GM18505 (cell line): Measurements from ENCODE around the gene TRMU.

Experiments used
- ATAC-seq: cut with Tn5 transposase; IDR thresholded peaks from one replicate; pipeline ENCODE4 v1.9.1; 2021; ENCODE audit not compliant: unreplicated experiment
- POLR2A ChIP-seq: IDR thresholded peaks from 4 replicates; pipeline ENCODE4 v1.6.1; 2011; ENCODE audit warnings: borderline replicate concordance; ENCODE audit not compliant: insufficient read depth, insufficient read length; ENCODE audit errors: extremely low read depth

The TRMU gene

DNA sequence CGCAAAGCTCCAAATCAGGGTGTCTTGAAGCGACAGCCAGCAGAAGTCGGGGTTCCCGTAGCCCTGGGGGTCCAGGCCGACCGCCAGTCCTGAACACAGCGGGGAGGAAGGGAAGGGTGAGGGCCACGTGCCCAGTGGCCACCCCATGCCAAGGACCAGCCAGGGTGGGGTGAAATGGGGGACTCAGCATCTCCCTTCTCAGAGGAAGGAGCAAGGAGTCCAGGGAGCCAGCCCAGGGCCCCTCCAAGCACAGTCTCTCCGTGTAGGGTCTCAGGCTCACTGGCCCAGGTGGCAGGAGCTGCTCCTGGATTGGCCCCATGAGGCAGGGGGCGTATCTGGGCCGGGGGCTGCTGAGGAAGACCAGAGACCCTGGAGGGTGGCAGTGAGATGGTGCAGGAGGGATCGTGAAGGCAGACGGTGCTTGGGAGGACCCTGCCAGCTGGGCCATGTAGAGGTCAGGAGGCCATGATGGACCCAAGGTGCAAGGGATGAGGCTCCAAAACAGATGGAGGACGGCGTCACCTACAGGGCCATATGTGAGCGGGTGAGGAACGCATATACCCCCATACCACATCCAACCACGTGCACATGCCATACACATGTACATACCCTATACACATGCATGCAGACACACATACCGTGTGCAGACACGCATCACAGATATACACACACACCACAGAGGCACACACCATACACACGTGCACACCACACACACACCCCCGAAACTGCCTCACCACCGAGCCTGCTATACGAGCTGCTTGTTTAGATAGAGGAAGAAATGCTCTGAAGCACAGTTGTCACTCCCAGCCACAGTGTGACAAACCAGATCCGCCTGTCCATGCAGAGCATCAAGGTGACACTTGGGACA is 34.4 kb downstream of the TRMU start:
- TF ChIP-seq POLR2A: no peak
- ATAC-seq: no peak

- no peak for ATAC-seq
- TF ChIP-seq POLR2A: no peak
These were observed 35.2 kb downstream of the TRMU start for GRCh38 chr22:46370584-46371291.

DNA sequence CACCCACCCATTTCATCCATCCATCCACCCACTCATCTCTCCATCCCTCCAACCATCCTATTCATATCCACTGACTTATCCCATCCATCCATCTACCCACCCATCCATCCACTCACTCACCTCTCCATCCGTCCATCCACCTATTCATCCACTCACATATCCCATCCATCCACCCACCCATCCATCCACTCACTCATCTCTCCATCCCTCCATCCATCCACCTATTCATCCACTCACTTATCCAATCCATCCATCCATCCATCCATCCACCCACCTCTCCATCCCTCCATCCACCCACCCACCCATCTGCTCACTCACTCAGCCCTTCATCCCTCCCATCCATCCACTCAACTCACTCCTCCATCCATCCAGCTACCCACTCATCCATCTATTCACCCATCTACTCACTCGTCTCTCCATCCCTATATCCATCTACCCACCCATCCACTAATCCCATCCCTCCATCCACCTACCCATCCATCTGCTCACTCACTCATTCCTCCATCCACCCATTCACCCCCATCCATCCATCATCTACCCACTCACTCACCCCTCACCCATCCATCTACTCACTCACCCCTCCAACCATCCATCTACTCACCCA is 36.2 kb downstream of the TRMU start:
- no peak for ATAC-seq
- no peak for TF ChIP-seq POLR2A

GRCh38 chr22:46372686-46373085 is 37.2 kb downstream of the TRMU start:
- no peak for ATAC-seq
- TF ChIP-seq POLR2A: no peak

DNA sequence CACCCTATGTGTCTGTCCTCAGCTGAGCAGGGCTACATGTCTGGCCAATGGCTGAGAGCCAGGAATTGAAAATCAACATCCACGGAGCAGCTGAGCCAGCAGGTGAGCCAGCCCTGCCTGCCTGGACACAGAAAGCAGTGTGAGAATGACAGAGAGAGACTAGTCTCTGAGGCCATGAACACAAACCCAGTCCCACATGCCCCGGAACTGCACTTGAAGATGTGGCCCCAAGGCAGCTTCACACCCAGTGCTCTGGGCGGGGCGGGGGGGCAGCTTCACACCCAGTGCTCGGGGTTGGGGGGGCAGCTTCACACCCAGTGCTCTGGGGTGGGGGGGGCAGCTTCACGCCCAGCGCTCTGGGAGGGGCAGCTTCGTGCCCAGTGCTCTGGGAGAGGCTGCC is 37.6 kb downstream of the TRMU start:
- no peak for ATAC-seq
- TF ChIP-seq POLR2A: no peak

DNA sequence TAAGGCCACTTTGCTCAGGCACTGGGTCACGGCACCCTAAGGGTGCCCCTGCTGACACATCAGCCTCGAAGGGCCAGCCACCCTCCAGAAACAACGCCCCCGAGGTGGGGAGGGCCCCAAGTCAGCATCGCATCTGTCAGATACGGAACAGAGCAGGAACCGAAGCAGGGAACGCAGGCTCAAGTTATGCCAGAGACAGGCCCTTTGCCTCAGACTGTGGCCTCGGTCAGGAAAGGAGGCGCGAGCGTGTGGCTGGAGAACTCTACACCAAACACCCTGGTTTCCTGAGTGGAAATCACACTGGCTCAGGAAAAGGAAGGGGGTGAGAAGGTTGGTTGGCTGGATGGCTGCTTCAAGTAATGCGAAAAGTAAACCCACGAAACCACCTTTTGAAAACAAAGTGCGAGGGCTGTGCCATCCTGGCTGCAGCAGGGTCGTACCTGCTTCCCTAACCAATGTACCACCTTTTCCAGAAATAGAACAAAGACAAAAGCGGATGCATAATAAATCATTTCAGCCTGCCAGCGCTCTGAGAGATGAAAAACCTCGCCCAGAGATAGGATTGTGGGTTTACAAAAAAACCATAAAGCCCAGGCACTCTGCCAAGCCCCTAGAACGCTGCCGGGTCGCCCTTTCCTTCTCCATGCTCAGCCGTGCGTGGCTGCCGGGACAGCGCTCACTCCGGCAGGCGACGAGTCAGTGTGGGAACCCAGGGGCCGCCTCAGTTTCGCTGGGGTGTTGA is 38.6 kb downstream of the TRMU start:
- no peak for ATAC-seq
- no peak for TF ChIP-seq POLR2A

DNA sequence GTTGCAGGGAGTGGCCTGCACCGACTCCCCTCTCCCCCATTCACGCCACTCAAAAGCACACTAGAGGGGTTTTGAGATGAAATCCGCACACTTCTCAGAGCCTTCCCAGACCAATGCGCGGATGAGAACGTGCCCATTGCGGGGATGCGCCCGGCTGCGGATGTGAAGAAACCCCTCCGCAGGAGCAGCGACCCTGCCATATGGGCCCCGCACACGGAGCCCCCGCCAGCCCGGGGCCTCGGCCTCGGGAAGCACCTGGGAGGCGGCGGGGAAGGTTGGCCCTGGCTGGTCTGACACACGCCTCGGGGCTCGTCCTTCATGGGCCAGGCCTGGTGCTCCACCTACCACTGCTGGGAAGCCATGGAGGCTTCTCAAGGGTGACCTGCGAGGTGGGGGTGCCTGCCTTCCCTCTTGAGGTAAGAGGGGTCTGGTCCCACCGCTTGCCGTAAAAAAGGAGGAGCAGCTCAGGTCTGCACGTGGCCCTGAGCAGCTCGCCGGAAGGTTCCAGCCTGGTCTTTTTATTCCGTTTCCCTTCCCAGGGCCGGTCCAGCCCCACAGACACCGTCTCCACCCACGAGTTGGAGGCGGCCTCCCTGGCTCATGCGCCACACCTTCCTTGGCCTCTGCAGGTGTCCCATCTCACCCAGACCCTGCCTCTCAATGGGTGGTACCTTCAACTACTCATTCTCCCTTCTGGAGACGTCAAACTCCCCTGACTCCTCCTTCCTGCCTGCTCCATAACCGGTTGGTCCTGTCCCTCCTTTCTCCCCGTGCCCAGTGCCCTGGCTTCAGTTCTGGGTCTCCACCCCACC is 39.4 kb downstream of the TRMU start:
- no peak for TF ChIP-seq POLR2A
- no peak for ATAC-seq

- ATAC-seq: no peak
- no peak for TF ChIP-seq POLR2A
These were observed 40.6 kb downstream of the TRMU start for GRCh38 chr22:46376111-46376510.

- no peak for TF ChIP-seq POLR2A
- ATAC-seq: no peak
These were observed 41.5 kb downstream of the TRMU start for GRCh38 chr22:46376908-46377524.

DNA sequence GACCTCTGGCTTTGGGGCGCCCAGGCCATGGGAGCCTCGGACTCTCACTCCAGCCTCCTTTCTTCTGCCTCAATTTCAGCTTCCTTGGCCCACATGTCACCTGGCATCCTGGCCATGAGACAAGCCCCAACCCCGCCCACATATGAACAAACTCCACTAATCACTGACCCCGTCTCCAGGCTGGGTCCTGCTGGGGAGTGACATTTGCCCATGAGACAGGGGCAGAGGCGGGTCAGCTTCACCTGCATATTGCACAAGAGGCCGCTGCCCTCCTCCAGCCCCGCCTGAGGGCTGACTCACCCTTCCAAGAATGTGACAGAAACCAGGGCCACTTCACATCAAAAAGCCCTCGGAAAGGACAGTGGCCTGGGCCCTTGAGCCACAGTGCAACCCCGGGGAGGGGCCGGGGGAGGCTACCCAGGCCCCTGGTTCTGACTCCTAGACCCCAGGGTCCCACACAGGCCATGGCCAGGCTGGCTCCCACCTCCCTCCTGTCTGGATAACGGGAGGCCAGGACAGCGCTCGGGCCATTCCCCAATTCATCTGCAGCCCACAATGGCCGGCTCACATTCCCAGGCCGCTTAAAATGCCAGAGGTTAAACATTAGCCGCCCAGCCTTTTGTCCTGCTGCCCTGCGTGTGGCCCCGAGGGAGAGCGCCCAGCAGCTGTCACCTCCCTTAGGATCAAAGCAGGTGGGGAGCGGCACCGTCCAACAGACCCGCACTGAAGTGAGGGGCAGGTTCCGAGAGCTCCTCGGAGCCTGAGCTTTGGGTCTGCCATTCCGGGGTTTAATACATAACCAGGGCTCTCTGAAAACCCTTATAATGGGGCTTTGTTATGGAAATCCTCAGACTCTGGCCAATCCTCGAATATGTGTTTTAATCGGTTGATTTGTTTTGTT is 42.3 kb downstream of the TRMU start:
- TF ChIP-seq POLR2A: no peak
- ATAC-seq: no peak

- TF ChIP-seq POLR2A: no peak
- ATAC-seq: no peak
These were observed 43.0 kb downstream of the TRMU start for GRCh38 chr22:46378426-46379065.
